Body of pancreas (tissue), 4 donors: ENCODE measurements around the gene THPO. TPM values are rescaled to one million over a fixed set of nuclear protein-coding genes. Genes with fewer than 3 reads are reported as not detected.

Experiments
- ATAC-seq: fragments of 150-250 bp; one replicate; pipeline ENCODE4 v1.9.1; 2016
- DNase-seq, 4 donors: peaks; one replicate each; pipeline ENCODE4 v3.0.0-alpha.2; 2019
- H3K27ac ChIP-seq, 4 donors: fragments of 200-600 bp; sonication (generic); 1 replicate in 3 of 4; 2 replicates in 1 of 4; pipeline versions ENCODE4 v1.5.1 to v1.6.1; 2016 to 2019; ENCODE audit warnings: mild to moderate bottlenecking in 1 of 4, mixed read lengths in 1 of 4, moderate library complexity in 1 of 4
- H3K27me3 ChIP-seq, 2 donors: fragments of 200-600 bp; sonication (generic); one replicate each; pipeline ENCODE4 v1.6.0; 2016; ENCODE audit warnings: mild to moderate bottlenecking in 1 of 2
- H3K36me3 ChIP-seq, 2 donors: fragments of 200-600 bp; sonication (generic); replicated peaks in 1 of 2; 2 replicates each; pipeline ENCODE4 v1.5.1; 2016; ENCODE audit warnings: low read depth in 2 of 2; ENCODE audit not compliant: insufficient read depth in 1 of 2
- H3K4me1 ChIP-seq: fragments of 200-600 bp; sonication (generic); one replicate; pipeline ENCODE4 v1.6.0; 2016
- H3K4me3 ChIP-seq, 2 donors: fragments of 200-600 bp; sonication (generic); 1 replicate in 1 of 2; 2 replicates in 1 of 2; pipeline ENCODE4 v1.5.1; 2016 to 2019
- H3K9me3 ChIP-seq, 3 donors: fragments of 200-600 bp; sonication (generic); 1 replicate in 2 of 3; 2 replicates in 1 of 3; pipeline ENCODE4 v1.5.1; 2016
- POLR2A ChIP-seq, 3 donors: fragments of 450-650 bp; IDR thresholded peaks; one replicate each; pipeline ENCODE4 v1.6.1; 2016; ENCODE audit warnings: antibody characterized with exemption in 3 of 3, mild to moderate bottlenecking in 2 of 3
- WGBS, 2 donors: methylation state at CpG; one replicate each; pipeline ENCODE4 v1.1.5; 2017; 5-methylcytosine and 5-hydroxymethylcytosine counted together
- intact Hi-C: fragments of 100-400 bp; cut with DNase I; formaldehyde crosslinking; loops from one replicate; pipeline ENCODE4 v1.15.1; 2023
- total RNA-seq, 2 donors: library from RNA; depleted of rRNA; stranded (reverse); fragments of >200 nt; gene quantifications; one replicate each; pipeline ENCODE4 v1.1.0, GENCODE V29; 2016
- TF ChIP-seq, protein P1 (sequence below), 7 experiments: fragments of 450-650 bp in 4 of 7; fragments of 200-600 bp in 3 of 7; sonication (generic) in 3 of 7; IDR thresholded peaks; one replicate each; pipeline ENCODE4 v1.5.1; 2016 to 2019; ENCODE audit warnings: antibody characterized with exemption in 7 of 7

THPO gene
- not detected for total RNA-seq

GRCh38 chr3:184377882-184378445 is at the start of gene THPO:
Gene THPO, minus strand, starts transcription at chr3:184378207. Its CDS starts 1,948 bp downstream, at chr3:184376259.
- Histone ChIP-seq H3K36me3 (no peaks in the 10 kb centered on the region), H3K27ac (peak within 1 kb of the TSS; percentile 25 to 58 (median 37)), H3K9me3 (no peaks in the 10 kb centered on the region), H3K4me3 (no peak within 1 kb of the TSS), H3K4me1 (peaks cover 34% of the 10 kb centered on the region), H3K27me3 (no peaks in the 10 kb centered on the region)
- TF ChIP-seq, protein P1, sequence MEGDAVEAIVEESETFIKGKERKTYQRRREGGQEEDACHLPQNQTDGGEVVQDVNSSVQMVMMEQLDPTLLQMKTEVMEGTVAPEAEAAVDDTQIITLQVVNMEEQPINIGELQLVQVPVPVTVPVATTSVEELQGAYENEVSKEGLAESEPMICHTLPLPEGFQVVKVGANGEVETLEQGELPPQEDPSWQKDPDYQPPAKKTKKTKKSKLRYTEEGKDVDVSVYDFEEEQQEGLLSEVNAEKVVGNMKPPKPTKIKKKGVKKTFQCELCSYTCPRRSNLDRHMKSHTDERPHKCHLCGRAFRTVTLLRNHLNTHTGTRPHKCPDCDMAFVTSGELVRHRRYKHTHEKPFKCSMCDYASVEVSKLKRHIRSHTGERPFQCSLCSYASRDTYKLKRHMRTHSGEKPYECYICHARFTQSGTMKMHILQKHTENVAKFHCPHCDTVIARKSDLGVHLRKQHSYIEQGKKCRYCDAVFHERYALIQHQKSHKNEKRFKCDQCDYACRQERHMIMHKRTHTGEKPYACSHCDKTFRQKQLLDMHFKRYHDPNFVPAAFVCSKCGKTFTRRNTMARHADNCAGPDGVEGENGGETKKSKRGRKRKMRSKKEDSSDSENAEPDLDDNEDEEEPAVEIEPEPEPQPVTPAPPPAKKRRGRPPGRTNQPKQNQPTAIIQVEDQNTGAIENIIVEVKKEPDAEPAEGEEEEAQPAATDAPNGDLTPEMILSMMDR (IDR thresholded peaks at IDR 0.05), result no peak
- TF ChIP-seq POLR2A (IDR thresholded peaks at IDR 0.05), result no peak
- WGBS, 2 donors, result 24 to 69% methylated on average over 2 to 7 of the region's 7 CpGs
- ATAC-seq, result peak; percentile 56
- intact Hi-C loops, result no loop called here
- DNase-seq, result peak; percentile 66 to 79 (median 75)

- ATAC-seq (peak; percentile 63), DNase-seq (peak; percentile 49 to 87 (median 52))
- Histone ChIP-seq H3K4me3 (no peak overlapping the region), H3K27ac (no peak overlapping the region), H3K9me3 (peaks cover 0 to 4% (median 0%) of the 10 kb centered on the region in 3 donors), H3K4me1 (no peaks in the 10 kb centered on the region), H3K27me3 (no peaks in the 10 kb centered on the region), H3K36me3 (no peaks in the 10 kb centered on the region)
- intact Hi-C loops, result no loop called here
- 56 to 86% methylated on average over 2 to 12 of the region's 12 CpGs for WGBS, 2 donors
- TF ChIP-seq POLR2A (IDR thresholded peaks at IDR 0.05), result no peak
- TF ChIP-seq, protein P1 (IDR thresholded peaks at IDR 0.05), result no peak
Observed at GRCh38 chr3:184426691-184427141, 48.7 kb upstream of the THPO start.

- TF ChIP-seq POLR2A (IDR thresholded peaks at IDR 0.05), result no peak
- TF ChIP-seq, protein P1 (IDR thresholded peaks at IDR 0.05), result no peak
- no peak for DNase-seq
- Histone ChIP-seq H3K27ac (no peak overlapping the region), H3K4me3 (no peak overlapping the region), H3K36me3 (no peaks in the 10 kb centered on the region), H3K9me3 (peaks cover 0 to 4% (median 0%) of the 10 kb centered on the region in 3 donors), H3K4me1 (no peaks in the 10 kb centered on the region), H3K27me3 (no peaks in the 10 kb centered on the region)
- WGBS, 2 donors, result 67 to 83% methylated on average over 3 of the region's 3 CpGs
- no peak for ATAC-seq
- intact Hi-C loops, result no loop called here
Observed at GRCh38 chr3:184423561-184423960, 45.6 kb upstream of the THPO start.

GRCh38 chr3:184419171-184419570 is 41.2 kb upstream of the THPO start:
- Histone ChIP-seq H3K27me3 (no peaks in the 10 kb centered on the region), H3K4me1 (no peaks in the 10 kb centered on the region), H3K36me3 (no peaks in the 10 kb centered on the region), H3K27ac (no peak overlapping the region), H3K4me3 (no peak overlapping the region), H3K9me3 (peaks cover 0 to 4% (median 0%) of the 10 kb centered on the region in 3 donors)
- WGBS, 2 donors, result 78 to 79% methylated on average over 5 of the region's 5 CpGs
- DNase-seq, result no peak
- TF ChIP-seq, protein P1 (IDR thresholded peaks at IDR 0.05), result no peak
- no peak for TF ChIP-seq POLR2A (IDR thresholded peaks at IDR 0.05)
- ATAC-seq, result no peak
- intact Hi-C loops, result loop anchor here (10.0 kb wide), 1 partner anchor 96 kb away; no protein-coding TSS in a partner anchor
